ENCODE measurements around the gene CAPN2.
"Not testable (repeated sequence)": the region's sequence is repeated elsewhere in the genome, so short reads cannot be mapped to it uniquely, and the experiment has no call there.

Gene CAPN2

DNA sequence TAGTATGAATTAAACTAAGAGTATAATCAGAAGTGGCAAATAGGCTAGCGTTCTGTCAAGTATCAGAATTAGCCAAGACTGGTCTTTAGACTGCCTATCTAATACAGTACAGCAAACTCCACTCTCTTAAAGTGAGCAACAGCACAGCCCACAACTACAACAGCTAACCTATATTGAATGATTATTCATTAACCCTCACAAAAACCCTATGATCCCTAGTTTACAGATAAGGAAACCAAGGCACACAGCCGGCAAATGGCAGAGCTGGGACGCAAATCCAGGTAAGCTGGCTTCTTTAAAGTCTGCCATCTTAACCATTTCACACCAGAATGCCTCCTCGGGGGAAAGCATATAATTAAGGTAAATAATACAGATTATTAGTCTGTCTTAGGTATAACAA lies 81.4 kb downstream of the CAPN2 start:
- no peaks in the 10 kb centered on the region for H3K9me3 Mint-ChIP-seq
- no peaks in the 10 kb centered on the region for H3K4me1 Mint-ChIP-seq (ENCODE audit: low read depth)
- no peak overlapping the region for H3K4me3 Mint-ChIP-seq
- peaks cover 46% of the 10 kb centered on the region for H3K36me3 Mint-ChIP-seq (ENCODE audit: low read depth)
- no peak overlapping the region for H3K27ac Mint-ChIP-seq
- no peaks in the 10 kb centered on the region for H3K27me3 Mint-ChIP-seq

DNA sequence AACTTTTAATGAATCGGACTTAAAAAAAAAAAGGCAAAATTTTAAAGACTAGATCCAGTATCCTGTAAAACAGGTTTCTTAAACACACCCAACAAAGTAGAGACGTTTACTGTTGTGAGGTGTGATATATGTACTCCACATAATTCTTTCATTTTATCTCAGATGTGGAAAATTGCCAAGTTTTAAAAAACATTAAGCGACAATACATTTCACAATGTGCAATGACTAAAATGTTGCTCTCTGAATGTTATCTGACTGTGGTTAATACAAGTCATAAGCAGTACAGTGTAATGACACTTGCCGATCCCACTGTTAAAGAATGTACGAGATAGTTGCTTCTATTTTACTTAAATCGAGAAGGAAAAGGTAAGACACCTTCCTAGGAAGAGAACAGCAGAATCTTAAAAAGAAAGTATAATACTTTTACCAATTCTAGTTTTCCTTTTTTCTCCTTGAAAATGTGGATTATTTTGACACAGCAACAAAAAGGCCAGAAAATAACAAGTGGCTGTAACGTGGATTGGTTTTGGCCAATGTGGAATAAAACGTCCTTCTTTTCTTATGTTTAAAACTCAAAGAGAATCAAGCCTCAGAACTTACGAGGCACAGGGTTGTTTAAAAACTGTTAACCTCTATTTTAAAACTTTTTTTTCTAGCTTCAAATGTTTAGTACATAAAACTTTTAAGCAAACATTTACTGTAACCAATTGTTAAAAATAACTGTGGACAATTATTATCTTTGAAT lies 82.0 kb downstream of the CAPN2 start:
- Mint-ChIP-seq H3K9me3 (no peaks in the 10 kb centered on the region), H3K4me3 (no peak overlapping the region), H3K27me3 (no peaks in the 10 kb centered on the region), H3K27ac (no peak overlapping the region), H3K4me1 (ENCODE audit: low read depth) (no peaks in the 10 kb centered on the region), H3K36me3 (ENCODE audit: low read depth) (peaks cover 44% of the 10 kb centered on the region)

DNA sequence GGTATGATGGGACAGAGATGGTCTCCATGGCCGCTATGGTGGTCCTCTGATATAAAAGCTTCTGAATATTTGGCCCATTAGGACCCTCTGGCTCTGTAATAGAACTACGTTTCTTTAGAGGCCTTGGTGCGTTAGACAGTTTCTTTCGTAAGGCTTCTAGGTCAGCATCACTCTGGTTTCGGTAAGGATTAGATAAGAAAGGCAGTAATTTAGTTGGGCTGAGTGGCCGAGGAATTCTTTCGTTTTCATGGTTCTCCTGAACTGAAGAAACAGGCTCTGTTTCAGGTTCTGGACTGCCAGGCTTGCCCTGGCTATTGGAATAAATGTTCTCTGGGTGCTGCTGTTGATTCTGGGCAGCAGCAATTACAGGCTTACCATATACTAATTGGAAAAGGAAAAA lies 83.9 kb downstream of the CAPN2 start:
- Mint-ChIP-seq H3K9me3 (no peaks in the 10 kb centered on the region), H3K4me3 (no peak overlapping the region), H3K27ac (no peak overlapping the region), H3K27me3 (no peaks in the 10 kb centered on the region), H3K4me1 (ENCODE audit: low read depth) (no peaks in the 10 kb centered on the region), H3K36me3 (ENCODE audit: low read depth) (peaks cover 56% of the 10 kb centered on the region)

DNA sequence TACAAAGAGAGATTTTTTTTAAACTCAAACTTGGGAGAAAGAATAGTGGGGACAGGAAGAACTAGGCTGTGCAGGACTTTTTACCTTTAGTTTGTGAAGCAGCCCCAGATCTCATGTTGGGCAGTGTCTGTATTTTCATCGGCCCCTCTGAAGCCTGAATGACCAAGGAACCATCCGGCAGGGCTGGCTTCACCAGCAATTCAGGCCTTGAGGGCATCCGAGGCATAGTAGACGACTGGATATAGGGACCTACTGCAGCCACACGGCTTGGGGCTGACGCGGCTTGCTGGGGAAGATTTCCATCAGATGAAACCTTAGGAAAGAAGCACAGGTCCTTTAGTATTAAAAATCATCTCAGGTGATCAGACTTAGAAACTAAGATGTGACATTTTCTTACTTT lies 89.7 kb downstream of the CAPN2 start:
- Mint-ChIP-seq H3K9me3 (no peaks in the 10 kb centered on the region), H3K4me1 (ENCODE audit: low read depth) (no peaks in the 10 kb centered on the region), H3K36me3 (ENCODE audit: low read depth) (peaks cover 71% of the 10 kb centered on the region), H3K4me3 (no peak overlapping the region), H3K27ac (no peak overlapping the region), H3K27me3 (no peaks in the 10 kb centered on the region)

DNA sequence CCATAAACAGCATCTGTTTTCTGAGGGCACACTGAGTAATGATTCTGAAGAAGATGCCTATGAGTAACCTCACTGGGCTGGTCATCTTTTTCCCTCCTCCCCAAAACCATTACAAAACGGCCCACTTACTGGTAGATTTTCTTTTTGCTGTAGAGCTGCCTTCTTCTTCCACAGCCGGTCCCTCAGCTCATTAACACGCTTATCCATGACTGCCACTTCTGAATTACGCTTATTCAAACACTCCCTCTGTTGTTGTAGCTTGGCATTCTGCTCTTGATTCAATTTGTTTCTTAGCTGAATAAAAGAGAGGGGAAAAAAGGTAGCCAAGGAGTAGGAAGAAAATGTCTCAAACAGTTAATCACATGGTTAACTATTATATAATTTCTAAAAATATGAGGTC lies 90.3 kb downstream of the CAPN2 start:
- Mint-ChIP-seq H3K27me3 (no peaks in the 10 kb centered on the region), H3K36me3 (ENCODE audit: low read depth) (peaks cover 77% of the 10 kb centered on the region), H3K27ac (no peak overlapping the region), H3K9me3 (no peaks in the 10 kb centered on the region), H3K4me3 (no peak overlapping the region), H3K4me1 (ENCODE audit: low read depth) (no peaks in the 10 kb centered on the region)

DNA sequence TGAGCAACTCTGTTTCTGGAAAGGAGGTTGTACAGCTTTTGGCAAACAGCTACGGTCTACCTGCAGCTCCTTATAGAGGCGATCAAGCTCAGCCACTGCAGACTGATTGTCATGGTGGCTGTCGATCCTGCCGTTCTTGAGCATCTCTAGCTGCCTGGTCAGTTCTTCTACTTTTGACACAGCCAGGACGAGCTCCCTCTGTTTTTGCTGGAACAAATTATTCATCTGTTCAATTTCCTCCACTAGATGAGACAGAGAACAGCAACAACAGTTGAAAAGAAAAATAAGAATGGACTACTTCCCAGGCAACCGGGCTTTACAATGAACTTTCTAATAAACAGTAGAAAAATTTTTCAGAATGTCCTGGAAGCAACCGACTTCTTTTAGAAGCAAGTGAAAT lies 90.9 kb downstream of the CAPN2 start:
- H3K36me3 Mint-ChIP-seq (ENCODE audit: low read depth), result peaks cover 76% of the 10 kb centered on the region
- H3K27me3 Mint-ChIP-seq, result no peaks in the 10 kb centered on the region
- H3K4me1 Mint-ChIP-seq (ENCODE audit: low read depth), result no peaks in the 10 kb centered on the region
- no peaks in the 10 kb centered on the region for H3K9me3 Mint-ChIP-seq
- no peak overlapping the region for H3K27ac Mint-ChIP-seq
- no peak overlapping the region for H3K4me3 Mint-ChIP-seq

DNA sequence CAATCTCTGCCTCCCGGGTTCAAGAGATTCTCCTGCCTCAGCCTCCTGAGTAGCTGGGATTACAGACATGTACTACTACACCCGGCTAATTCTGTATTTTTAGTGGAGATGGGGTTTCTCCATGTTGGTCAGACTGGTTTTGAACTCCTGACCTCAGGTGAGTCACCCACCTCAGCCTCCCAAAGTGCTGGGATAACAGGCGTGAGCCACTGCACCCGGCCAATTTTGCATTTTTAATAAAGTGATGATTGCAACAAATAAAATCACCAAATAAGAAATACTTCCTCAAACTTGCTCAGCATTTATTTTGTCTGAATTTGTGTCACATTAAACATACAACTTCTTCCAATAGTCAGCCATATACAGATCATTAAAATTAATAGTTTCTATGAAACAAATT lies 97.6 kb downstream of the CAPN2 start:
- not testable (repeated sequence) for H3K27me3 Mint-ChIP-seq, H3K27ac Mint-ChIP-seq, H3K4me3 Mint-ChIP-seq, H3K9me3 Mint-ChIP-seq
- H3K36me3 Mint-ChIP-seq (ENCODE audit: low read depth), result peaks cover 63% of the 10 kb centered on the region
- peaks cover 20% of the 10 kb centered on the region for H3K4me1 Mint-ChIP-seq (ENCODE audit: low read depth)

DNA sequence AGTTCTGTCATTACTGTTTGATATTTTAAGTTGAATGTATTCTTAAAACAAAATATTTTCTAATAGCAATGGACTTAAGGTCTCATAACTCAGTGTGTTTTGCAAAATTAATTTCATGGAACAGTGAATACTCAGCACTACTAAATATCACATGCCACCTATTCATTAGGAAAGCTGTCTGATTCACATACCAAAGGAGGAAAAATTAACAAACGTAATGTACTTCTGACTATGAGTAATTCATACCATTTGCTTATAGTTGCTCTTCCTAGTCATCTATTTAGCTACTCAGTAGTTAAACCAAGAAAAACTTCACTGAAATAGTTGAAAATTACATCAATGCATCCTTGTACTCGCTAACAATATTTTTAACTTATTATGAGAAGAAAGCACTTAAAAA lies 98.2 kb downstream of the CAPN2 start:
- H3K4me3 Mint-ChIP-seq, result no peak overlapping the region
- no peaks in the 10 kb centered on the region for H3K27me3 Mint-ChIP-seq
- H3K27ac Mint-ChIP-seq, result no peak overlapping the region
- H3K9me3 Mint-ChIP-seq, result no peaks in the 10 kb centered on the region
- H3K4me1 Mint-ChIP-seq (ENCODE audit: low read depth), result peaks cover 25% of the 10 kb centered on the region
- H3K36me3 Mint-ChIP-seq (ENCODE audit: low read depth), result peaks cover 65% of the 10 kb centered on the region

DNA sequence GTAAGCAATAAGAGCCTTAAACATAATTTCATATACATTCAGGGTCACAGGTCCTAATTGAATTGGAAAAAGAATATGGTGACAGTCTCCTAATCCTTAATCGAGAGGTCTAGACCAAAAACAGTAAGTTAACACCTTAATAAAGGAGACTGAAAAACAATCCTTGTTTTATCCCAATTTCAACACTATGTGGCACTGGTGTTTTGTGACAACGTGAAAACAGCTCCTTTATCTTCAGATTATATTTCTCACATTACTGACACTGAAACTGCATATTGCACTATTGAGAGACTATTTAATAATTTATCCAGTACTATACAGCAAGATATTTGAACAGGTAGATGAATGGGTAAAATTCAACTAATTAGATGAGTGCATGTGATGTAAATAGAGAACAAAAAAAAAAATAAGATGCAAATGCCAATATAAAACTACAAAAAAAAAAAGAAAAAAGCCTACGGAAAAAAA lies 99.3 kb downstream of the CAPN2 start:
- Mint-ChIP-seq H3K9me3 (no peaks in the 10 kb centered on the region), H3K27me3 (no peaks in the 10 kb centered on the region), H3K4me3 (no peak overlapping the region), H3K27ac (no peak overlapping the region), H3K36me3 (ENCODE audit: low read depth) (peaks cover 64% of the 10 kb centered on the region), H3K4me1 (ENCODE audit: low read depth) (peaks cover 25% of the 10 kb centered on the region)

DNA sequence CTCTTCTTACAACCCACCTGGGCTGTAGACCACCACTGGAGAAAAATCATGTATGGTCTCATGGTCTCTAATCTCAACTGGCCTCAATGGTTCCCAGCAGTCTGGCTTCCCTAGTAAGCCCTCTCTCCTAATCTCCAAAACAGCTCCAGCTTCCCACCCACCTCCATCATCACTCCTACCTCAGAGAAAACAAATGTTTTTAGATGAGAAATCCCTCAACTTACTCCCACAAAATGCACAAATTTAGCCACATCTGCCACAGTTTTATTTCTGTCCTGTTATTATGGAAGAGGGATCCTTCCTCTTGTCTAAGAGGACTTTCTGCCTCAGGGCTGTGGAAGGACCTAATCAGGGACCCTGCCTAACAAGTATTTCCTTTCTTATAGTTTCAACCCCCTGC lies 101.3 kb downstream of the CAPN2 start:
- H3K4me3 Mint-ChIP-seq, result no peak overlapping the region
- H3K4me1 Mint-ChIP-seq (ENCODE audit: low read depth), result peaks cover 25% of the 10 kb centered on the region
- H3K27ac Mint-ChIP-seq, result peak overlapping the region; percentile 56
- no peaks in the 10 kb centered on the region for H3K9me3 Mint-ChIP-seq
- no peaks in the 10 kb centered on the region for H3K27me3 Mint-ChIP-seq
- H3K36me3 Mint-ChIP-seq (ENCODE audit: low read depth), result peaks cover 51% of the 10 kb centered on the region

DNA sequence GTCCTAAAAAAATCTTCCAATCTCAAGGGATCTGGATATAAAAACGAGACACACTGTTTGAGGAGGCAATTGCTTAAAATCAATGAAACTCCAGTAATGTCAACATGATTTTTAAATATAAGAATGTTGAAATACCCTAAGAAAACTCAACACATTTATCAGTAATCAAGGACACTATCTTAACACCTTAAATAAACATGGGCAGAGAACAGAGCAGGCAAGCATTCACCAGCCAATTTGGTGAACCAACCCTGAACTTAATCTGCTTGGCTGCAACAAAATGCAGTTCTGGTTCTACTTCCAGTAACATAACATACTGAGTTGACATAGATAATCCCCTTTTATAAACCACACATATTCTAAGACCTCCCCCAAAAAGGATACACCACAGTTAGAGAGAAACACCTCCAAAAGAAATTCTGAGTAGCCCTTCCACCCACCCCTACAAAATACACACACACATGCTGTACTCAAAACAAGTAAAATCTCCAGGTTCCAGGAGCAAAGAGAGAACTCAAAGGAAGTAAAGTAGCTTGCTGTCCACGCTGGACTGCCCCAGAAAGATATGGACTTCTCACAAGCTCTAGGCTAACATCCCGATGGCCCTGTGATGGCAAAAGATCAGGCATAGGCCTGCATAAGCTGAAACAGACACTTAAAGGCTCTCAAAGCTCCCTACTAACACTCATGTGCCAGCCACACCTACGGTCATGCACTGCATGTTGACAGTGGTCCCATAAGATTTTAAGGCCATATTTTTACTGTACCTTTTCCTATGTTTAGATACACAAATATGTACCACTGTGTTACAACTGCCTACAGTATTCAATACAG lies 102.9 kb downstream of the CAPN2 start:
- Mint-ChIP-seq H3K27me3 (no peaks in the 10 kb centered on the region), H3K9me3 (no peaks in the 10 kb centered on the region), H3K4me3 (no peak overlapping the region), H3K27ac (peak overlapping the region; percentile 0), H3K4me1 (ENCODE audit: low read depth) (peaks cover 25% of the 10 kb centered on the region), H3K36me3 (ENCODE audit: low read depth) (peaks cover 54% of the 10 kb centered on the region)

DNA sequence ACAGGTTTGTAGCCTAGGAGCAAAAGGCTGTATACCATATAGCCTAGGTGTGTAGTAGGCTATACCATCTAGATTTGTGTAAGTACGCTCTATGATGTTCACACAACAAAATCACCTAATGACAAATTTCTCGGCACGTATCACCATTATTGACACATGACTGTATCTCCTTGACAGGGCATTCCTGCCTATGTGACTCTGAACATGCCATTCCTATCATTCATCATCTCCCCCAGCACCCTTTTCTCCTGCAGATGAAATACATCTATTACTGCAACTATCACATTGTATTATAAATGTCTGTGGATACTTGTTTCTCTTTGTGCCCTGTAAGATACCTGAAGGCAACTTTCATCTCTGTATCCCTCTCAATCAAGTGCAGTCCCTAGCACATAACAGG lies 103.5 kb downstream of the CAPN2 start:
- no peak overlapping the region for H3K4me3 Mint-ChIP-seq
- peaks cover 23% of the 10 kb centered on the region for H3K4me1 Mint-ChIP-seq (ENCODE audit: low read depth)
- no peaks in the 10 kb centered on the region for H3K9me3 Mint-ChIP-seq
- peaks cover 55% of the 10 kb centered on the region for H3K36me3 Mint-ChIP-seq (ENCODE audit: low read depth)
- peak overlapping the region; percentile 33 for H3K27ac Mint-ChIP-seq
- H3K27me3 Mint-ChIP-seq, result no peaks in the 10 kb centered on the region

DNA sequence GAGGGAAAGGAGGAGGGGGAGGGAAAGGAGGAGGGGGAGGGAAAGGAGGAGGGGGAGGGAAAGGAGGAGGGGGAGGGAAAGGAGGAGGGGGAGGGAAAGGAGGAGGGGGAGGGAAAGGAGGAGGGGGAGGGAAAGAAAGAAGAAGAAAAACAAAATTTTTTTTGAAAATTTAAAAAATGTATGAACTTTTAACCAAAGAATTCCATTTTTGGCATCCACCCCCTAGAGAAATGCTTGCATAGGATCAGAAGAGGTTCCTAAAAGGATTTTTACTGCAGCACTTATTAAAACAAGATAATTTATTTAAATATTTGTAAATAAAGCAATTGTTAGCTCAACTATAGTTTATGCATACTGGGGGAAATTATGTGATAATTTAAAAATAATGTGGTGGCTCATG lies 104.9 kb downstream of the CAPN2 start:
- H3K27ac Mint-ChIP-seq, H3K9me3 Mint-ChIP-seq, H3K27me3 Mint-ChIP-seq, H3K4me3 Mint-ChIP-seq: not testable (repeated sequence)
- H3K36me3 Mint-ChIP-seq (ENCODE audit: low read depth), result peaks cover 57% of the 10 kb centered on the region
- H3K4me1 Mint-ChIP-seq (ENCODE audit: low read depth), result peaks cover 23% of the 10 kb centered on the region

DNA sequence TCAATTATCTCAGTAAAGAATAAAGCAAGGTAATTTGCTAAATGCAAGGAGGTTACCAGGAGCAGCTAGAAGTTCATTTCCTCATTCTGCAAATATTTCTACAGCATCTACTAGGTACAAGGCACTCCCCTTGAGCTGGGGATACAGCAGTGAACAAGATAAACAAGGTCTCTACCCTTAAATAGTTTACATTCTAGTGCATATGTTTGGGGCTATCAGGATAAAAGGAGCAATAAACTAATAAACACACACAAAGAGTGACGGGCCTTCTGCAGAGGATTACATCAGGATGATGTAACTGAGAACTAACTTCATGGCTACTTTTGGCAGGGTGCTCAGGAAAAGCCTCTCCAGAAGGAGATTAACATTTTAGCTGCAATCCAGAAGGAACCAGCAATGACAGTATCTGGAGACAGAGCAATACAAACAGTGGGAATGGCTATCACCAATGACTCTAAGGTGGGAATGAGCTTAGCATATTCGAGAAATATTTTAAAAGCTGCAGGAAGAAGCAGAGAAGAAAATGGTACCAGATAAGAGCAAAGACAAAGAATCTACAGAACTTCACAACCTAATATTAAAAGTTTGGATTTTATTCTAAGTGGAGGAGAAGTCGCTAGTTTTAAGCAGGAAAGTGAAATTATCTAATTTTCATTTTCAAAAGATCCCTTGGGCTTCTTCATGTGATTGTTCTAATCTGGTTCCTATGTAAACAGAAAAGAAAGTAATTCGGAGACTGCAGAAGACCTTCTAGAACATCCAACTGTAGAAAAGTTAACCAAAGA lies 107.6 kb downstream of the CAPN2 start:
- H3K4me1 Mint-ChIP-seq (ENCODE audit: low read depth), result peaks cover 30% of the 10 kb centered on the region
- no peaks in the 10 kb centered on the region for H3K27me3 Mint-ChIP-seq
- no peaks in the 10 kb centered on the region for H3K9me3 Mint-ChIP-seq
- H3K4me3 Mint-ChIP-seq, result no peak overlapping the region
- H3K36me3 Mint-ChIP-seq (ENCODE audit: low read depth), result peaks cover 33% of the 10 kb centered on the region
- H3K27ac Mint-ChIP-seq, result no peak overlapping the region

DNA sequence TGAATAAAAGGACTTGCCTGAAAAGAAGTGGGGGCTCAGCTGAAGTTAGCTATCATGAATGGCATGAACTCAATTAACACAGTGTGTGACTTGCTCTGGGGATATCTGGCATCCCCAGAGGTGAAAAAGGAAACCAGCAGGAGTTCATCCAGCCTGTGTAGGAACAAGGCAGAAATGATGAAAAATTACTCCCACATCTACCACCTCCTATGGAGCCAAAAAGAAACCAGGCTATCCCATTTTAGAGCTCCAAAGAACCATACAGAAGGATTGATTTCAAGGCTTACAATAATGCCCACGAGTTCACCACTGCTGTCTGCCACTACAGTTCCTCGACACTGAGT lies 108.1 kb downstream of the CAPN2 start:
- peaks cover 30% of the 10 kb centered on the region for H3K4me1 Mint-ChIP-seq (ENCODE audit: low read depth)
- no peak overlapping the region for H3K4me3 Mint-ChIP-seq
- no peaks in the 10 kb centered on the region for H3K9me3 Mint-ChIP-seq
- H3K27me3 Mint-ChIP-seq, result no peaks in the 10 kb centered on the region
- H3K36me3 Mint-ChIP-seq (ENCODE audit: low read depth), result peaks cover 31% of the 10 kb centered on the region
- H3K27ac Mint-ChIP-seq, result no peak overlapping the region
